Stomach (tissue), 9 donors: ENCODE results near the gene TIMM44. TPM values are rescaled to one million over a fixed set of nuclear protein-coding genes. Genes with fewer than 3 reads are reported as not detected.
"Not testable (repeated sequence)": the region's sequence is repeated elsewhere in the genome, so short reads cannot be mapped to it uniquely, and the experiment has no call there.

Source experiments
- DNase-seq, 2 donors: peaks; one replicate each; pipeline versions ENCODE4 v3.0.0 to v3.0.0-alpha.2; 2013 to 2019
- H3K27ac ChIP-seq, 5 donors: fragments of 200-600 bp in 4 of 5; sonication (generic) in 4 of 5; one replicate each; pipeline ENCODE4 v1.5.1; 2013 to 2019; ENCODE audit warnings: mild to moderate bottlenecking in 1 of 5, moderate library complexity in 1 of 5
- H3K27me3 ChIP-seq, 3 donors: fragments of 200-600 bp; sonication (generic); one replicate each; pipeline ENCODE4 v1.5.1; 2017 to 2019; ENCODE audit warnings: mixed run types in 1 of 3
- H3K36me3 ChIP-seq, 4 donors: fragments of 200-600 bp; sonication (generic); 1 replicate in 3 of 4; 2 replicates in 1 of 4; pipeline ENCODE4 v1.5.1; 2016 to 2019
- H3K4me1 ChIP-seq, 4 donors: fragments of 200-600 bp; sonication (generic); one replicate each; pipeline ENCODE4 v1.5.1; 2016 to 2019
- H3K4me3 ChIP-seq, 4 donors: fragments of 200-600 bp; sonication (generic) in 3 of 4; one replicate each; pipeline ENCODE4 v1.5.1; 2016 to 2019; ENCODE audit warnings: mild to moderate bottlenecking in 1 of 4
- H3K9me3 ChIP-seq, 4 donors: fragments of 200-600 bp; sonication (generic); one replicate each; pipeline ENCODE4 v1.5.1; 2016 to 2019
- EP300 ChIP-seq: sonication (generic); formaldehyde crosslinking; IDR thresholded peaks from one replicate; pipeline ENCODE4 v1.6.1; 2017; ENCODE audit warnings: antibody characterized with exemption
- POLR2A ChIP-seq, 4 donors: fragments of 450-650 bp; IDR thresholded peaks; one replicate each; pipeline ENCODE4 v1.6.1; 2016; ENCODE audit warnings: antibody characterized with exemption in 4 of 4, control low read depth in 2 of 4, mild to moderate bottlenecking in 1 of 4, moderate library complexity in 1 of 4
- POLR2AphosphoS5 ChIP-seq, 3 donors: sonication (generic); formaldehyde crosslinking; IDR thresholded peaks; one replicate each; pipeline ENCODE4 v1.6.1; 2016; ENCODE audit warnings: antibody characterized with exemption in 3 of 3
- WGBS, 5 donors: extraction: QIAGEN DNeasy Blood & Tissue Kit in 3 of 5; methylation state at CpG; one replicate each; pipeline versions ENCODE4 v1.1.5 to v1.1.7; 2013 to 2018; 5-methylcytosine and 5-hydroxymethylcytosine counted together
- intact Hi-C: fragments of 100-400 bp; cut with DNase I; formaldehyde crosslinking; loops from one replicate; pipeline ENCODE4 v1.15.1; 2023; ENCODE audit warnings: low total_unique reads
- polyA plus RNA-seq, 3 donors: library from polyadenylated mRNA; stranded (reverse); fragments of 200-250 nt; gene quantifications; one replicate each; pipeline ENCODE4 v1.2.3, GENCODE V29; 2013
- total RNA-seq, 5 donors: library from RNA; depleted of rRNA; stranded (reverse); fragments of >200 nt; gene quantifications; one replicate each; pipeline versions ENCODE4 v1.1.0 to v1.2.3, GENCODE V29; 2014 to 2016
- TF ChIP-seq, protein P1 (sequence below), 7 experiments: fragments of 450-650 bp in 4 of 7; fragments of 200-600 bp in 3 of 7; sonication (generic) in 3 of 7; IDR thresholded peaks; one replicate each; pipeline ENCODE4 v1.5.1; 2016 to 2019; ENCODE audit warnings: antibody characterized with exemption in 7 of 7, control low read depth in 2 of 7, mild to moderate bottlenecking in 1 of 7
- donor health status: healthy with polysubstance abuse.
- donor health status: Bipolar disorder and iron deficiency.
- donor health status: healthy.

Gene TIMM44
- total and polyA plus RNA-seq, 8 donors, result 41.0 to 123 (median 52.8) TPM

DNA sequence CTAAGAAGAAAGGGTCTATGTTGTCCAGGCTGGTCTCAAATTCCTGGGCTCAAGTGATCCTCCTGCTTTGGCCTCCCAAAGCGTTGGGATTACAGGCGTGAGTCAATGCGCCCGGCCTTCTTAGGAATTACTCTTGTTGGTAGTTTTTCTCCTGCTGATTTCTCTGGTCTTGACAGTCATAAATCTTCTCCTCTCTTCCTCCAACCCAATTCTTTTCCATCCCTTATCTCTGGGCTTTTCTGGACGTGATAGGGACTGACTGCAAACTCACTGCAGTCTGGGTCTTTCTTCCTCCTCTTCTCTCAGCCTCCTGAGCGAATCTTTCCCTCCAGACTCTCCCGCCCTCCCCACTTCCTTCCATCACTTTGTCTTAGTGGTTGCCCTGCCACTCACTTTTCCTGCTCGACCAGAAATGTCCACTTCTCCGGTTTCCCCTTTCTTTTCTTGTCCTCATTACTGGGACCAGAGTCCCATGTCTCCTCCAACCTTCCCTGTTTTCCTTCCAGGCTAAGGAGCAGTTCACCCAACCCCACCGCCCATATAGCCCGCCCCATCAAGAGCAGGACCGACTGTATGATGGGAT, 21.9 kb upstream of the TIMM44 start:
- H3K36me3 ChIP-seq, result peaks cover 31 to 100% (median 97%) of the 10 kb centered on the region in 4 donors
- H3K27me3 ChIP-seq, result no peaks in the 10 kb centered on the region
- TF ChIP-seq POLR2AphosphoS5 (IDR thresholded peaks at IDR 0.05) (no peak), POLR2A (IDR thresholded peaks at IDR 0.05) (no peak), EP300 (no peak)
- TF ChIP-seq, protein P1, sequence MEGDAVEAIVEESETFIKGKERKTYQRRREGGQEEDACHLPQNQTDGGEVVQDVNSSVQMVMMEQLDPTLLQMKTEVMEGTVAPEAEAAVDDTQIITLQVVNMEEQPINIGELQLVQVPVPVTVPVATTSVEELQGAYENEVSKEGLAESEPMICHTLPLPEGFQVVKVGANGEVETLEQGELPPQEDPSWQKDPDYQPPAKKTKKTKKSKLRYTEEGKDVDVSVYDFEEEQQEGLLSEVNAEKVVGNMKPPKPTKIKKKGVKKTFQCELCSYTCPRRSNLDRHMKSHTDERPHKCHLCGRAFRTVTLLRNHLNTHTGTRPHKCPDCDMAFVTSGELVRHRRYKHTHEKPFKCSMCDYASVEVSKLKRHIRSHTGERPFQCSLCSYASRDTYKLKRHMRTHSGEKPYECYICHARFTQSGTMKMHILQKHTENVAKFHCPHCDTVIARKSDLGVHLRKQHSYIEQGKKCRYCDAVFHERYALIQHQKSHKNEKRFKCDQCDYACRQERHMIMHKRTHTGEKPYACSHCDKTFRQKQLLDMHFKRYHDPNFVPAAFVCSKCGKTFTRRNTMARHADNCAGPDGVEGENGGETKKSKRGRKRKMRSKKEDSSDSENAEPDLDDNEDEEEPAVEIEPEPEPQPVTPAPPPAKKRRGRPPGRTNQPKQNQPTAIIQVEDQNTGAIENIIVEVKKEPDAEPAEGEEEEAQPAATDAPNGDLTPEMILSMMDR (IDR thresholded peaks at IDR 0.05), result no peak
- H3K4me1 ChIP-seq, result no peaks in the 10 kb centered on the region
- intact Hi-C loops, result loop anchor here (10.0 kb wide), 1 partner anchor 289 kb away; no protein-coding TSS in a partner anchor
- no peak overlapping the region for H3K4me3 ChIP-seq
- H3K9me3 ChIP-seq, result no peaks in the 10 kb centered on the region
- no peak overlapping the region for H3K27ac ChIP-seq
- no peak for DNase-seq
- 83 to 86% (median 86%) methylated on average over 12 of the region's 12 CpGs for WGBS, 5 donors

DNA sequence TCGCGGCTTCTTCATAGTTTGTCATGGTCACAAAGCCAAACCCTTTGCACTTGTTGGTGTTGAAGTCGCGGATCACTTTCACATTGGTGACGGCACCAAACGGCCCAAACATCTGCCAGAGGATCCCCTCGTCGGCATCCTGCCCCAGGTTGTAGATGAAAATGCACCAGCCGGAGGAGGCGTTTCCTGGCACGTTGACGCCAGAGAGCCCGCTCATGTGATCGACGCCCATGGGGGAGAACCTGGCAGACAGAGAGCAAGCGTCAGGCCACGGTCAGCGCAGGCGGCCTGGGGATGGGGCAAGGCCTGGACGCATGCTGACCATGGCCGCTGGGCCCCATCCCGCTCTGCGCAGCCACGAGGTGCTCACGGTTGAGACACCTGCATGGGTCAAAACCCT, 20.1 kb upstream of the TIMM44 start:
- TF ChIP-seq, protein P1 (IDR thresholded peaks at IDR 0.05), result no peak
- no peak for TF ChIP-seq EP300
- no peak for TF ChIP-seq POLR2A (IDR thresholded peaks at IDR 0.05)
- no peak for TF ChIP-seq POLR2AphosphoS5 (IDR thresholded peaks at IDR 0.05)
- Histone ChIP-seq H3K36me3 (peaks cover 26 to 92% (median 90%) of the 10 kb centered on the region in 4 donors), H3K9me3 (no peaks in the 10 kb centered on the region), H3K4me1 (no peaks in the 10 kb centered on the region), H3K27ac (no peak overlapping the region), H3K27me3 (no peaks in the 10 kb centered on the region), H3K4me3 (no peak overlapping the region)
- WGBS, 5 donors, result 93 to 95% (median 94%) methylated on average over 23 to 25 of the region's 25 CpGs
- DNase-seq, result no peak
- intact Hi-C loops, result loop anchor here (10.0 kb wide), 1 partner anchor 291 kb away; no protein-coding TSS in a partner anchor

DNA sequence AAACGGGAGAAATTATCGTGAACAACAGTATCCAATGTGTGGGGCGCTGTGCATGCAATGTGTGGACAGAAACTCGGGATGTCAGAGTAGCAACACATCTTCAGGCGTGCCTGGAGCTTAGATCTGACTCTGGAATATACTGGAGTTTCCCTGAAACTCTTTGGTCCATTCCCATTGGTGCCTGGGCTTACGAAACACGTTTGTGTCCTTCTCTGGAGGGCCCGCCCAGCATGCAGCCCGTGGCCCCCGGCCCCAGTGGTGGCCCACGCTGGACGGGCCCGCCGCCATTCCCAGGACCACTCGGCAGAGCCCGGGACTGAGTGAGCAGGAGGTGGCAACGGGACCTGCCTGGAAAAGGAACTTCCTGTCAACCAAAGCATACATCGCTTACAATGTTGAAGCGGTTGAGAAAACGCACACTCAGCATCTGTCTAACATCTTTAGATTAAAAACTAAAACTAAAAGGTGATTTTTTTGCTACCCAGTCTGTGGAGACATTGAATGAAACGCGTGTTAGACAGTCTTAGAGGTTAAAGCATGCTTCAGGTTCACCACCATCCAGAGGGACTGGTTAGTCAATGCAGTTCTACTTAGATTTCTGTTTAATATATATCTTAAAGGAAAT, 19.3 kb upstream of the TIMM44 start:
- Histone ChIP-seq H3K27ac (no peak overlapping the region), H3K9me3 (no peaks in the 10 kb centered on the region), H3K27me3 (no peaks in the 10 kb centered on the region), H3K4me3 (no peak overlapping the region), H3K36me3 (peaks cover 26 to 90% (median 89%) of the 10 kb centered on the region in 4 donors), H3K4me1 (no peaks in the 10 kb centered on the region)
- TF ChIP-seq, protein P1 (IDR thresholded peaks at IDR 0.05), result no peak
- TF ChIP-seq POLR2AphosphoS5 (IDR thresholded peaks at IDR 0.05) (no peak), POLR2A (IDR thresholded peaks at IDR 0.05) (no peak)
- 81 to 84% (median 82%) methylated on average over 21 to 22 of the region's 22 CpGs for WGBS, 5 donors
- intact Hi-C loops, result loop anchor here (10.0 kb wide), 1 partner anchor 292 kb away; no protein-coding TSS in a partner anchor
- no peak for DNase-seq

DNA sequence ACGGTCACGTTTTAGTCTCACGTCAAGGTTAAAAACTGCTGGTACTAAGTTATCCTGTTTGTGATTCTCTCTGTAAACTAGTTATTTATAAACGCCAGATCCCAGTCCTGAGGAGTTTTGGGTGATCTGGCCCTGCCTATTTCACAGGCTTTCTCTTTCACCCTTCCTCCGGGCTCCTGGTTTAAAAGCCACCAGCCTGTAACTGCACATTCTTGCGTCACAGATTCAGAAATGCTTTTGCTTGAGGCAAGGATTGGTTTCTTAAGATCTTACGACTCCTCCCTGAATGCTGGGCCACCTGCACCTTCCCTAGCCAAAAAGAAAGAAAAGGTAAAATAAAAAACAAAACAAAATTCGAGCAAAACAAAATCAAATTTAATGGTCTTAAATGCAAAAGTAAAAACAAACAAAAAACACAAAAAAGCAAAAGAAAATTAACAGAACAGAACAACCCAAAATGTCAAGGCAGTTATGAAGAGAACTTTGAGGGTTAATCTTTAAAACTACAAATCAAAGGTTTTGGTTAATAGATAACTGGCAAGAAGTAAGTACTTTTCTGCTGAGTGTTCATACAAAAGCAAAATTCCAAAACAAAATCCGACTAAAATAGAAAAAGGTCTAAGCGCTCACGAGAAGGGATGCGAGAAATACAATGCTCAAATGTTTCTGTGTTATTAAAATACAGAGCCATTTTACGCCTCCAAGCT, 18.6 kb upstream of the TIMM44 start:
- peaks cover 21 to 86% (median 83%) of the 10 kb centered on the region in 4 donors for H3K36me3 ChIP-seq
- intact Hi-C loops, result loop anchor here (10.0 kb wide), 1 partner anchor 293 kb away; no protein-coding TSS in a partner anchor

DNA sequence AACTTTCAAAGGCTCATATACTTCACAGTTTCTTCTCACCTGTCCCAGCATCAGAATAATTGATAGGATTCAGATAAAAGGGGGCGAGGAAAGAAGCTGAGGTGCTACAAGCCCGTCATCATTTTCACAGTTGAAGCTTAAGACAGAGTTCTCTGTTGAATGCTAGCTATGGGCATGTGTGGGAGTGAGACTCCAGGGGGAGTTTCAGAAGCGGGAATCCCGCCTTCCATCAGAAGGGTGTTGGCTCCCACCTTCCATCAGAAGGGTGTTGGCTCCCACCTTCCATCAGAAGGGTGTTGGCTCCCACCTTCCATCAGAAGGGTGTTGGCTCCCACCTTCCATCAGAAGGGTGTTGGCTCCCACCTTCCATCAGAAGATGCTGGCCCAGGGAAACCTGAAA, 17.6 kb upstream of the TIMM44 start:
- not testable (repeated sequence) for H3K27me3 ChIP-seq, H3K27ac ChIP-seq, DNase-seq, H3K9me3 ChIP-seq, H3K4me3 ChIP-seq, H3K4me1 ChIP-seq
- peaks cover 16 to 79% (median 74%) of the 10 kb centered on the region in 4 donors for H3K36me3 ChIP-seq
- intact Hi-C loops, result loop anchor here (10.0 kb wide), 1 partner anchor 294 kb away; no protein-coding TSS in a partner anchor
- WGBS, 5 donors, result 86 to 93% (median 90%) methylated on average over 4 of the region's 4 CpGs

More for the DNA sequence above, 18.6 kb upstream of the TIMM44 start:
- Histone ChIP-seq H3K9me3 (no peaks in the 10 kb centered on the region), H3K27me3 (no peaks in the 10 kb centered on the region), H3K4me1 (no peaks in the 10 kb centered on the region), H3K27ac (no peak overlapping the region), H3K4me3 (no peak overlapping the region)
- DNase-seq, result no peak
- 78 to 85% (median 82%) methylated on average over 13 of the region's 13 CpGs for WGBS, 5 donors
- TF ChIP-seq, protein P1 (IDR thresholded peaks at IDR 0.05), result no peak
- no peak for TF ChIP-seq EP300
- no peak for TF ChIP-seq POLR2A (IDR thresholded peaks at IDR 0.05)
- TF ChIP-seq POLR2AphosphoS5 (IDR thresholded peaks at IDR 0.05), result no peak
